Stimulated activated naive CD8-positive, alpha-beta T cell treated with anti-CD3 and anti-CD28 coated beads, Interleukin-15, Interleukin-2, amounts not matched to agents 100 ng/mL and 50 ng/mL, for 24 hours (primary cell): Measurements from ENCODE around the gene HAUS6.
"Not testable (repeated sequence)": the region's sequence is repeated elsewhere in the genome, so short reads cannot be mapped to it uniquely, and the experiment has no call there.

Source experiments
- H3K27ac Mint-ChIP-seq: one replicate; pipeline ENCODE4 v1.8.0; 2021; ENCODE audit warnings: mild to moderate bottlenecking, mixed read lengths
- H3K27me3 Mint-ChIP-seq: one replicate; pipeline ENCODE4 v1.8.0; 2021; ENCODE audit warnings: mixed read lengths
- H3K36me3 Mint-ChIP-seq: one replicate; pipeline ENCODE4 v1.8.0; 2021; ENCODE audit warnings: low read depth, mixed read lengths
- H3K4me1 Mint-ChIP-seq: one replicate; pipeline ENCODE4 v1.8.0; 2021; ENCODE audit warnings: low read depth, mixed read lengths
- H3K4me3 Mint-ChIP-seq: one replicate; pipeline ENCODE4 v1.8.0; 2021; ENCODE audit warnings: mild to moderate bottlenecking, mixed read lengths
- H3K9me3 Mint-ChIP-seq: one replicate; pipeline ENCODE4 v1.8.0; 2021; ENCODE audit warnings: mixed read lengths

HAUS6 gene

DNA sequence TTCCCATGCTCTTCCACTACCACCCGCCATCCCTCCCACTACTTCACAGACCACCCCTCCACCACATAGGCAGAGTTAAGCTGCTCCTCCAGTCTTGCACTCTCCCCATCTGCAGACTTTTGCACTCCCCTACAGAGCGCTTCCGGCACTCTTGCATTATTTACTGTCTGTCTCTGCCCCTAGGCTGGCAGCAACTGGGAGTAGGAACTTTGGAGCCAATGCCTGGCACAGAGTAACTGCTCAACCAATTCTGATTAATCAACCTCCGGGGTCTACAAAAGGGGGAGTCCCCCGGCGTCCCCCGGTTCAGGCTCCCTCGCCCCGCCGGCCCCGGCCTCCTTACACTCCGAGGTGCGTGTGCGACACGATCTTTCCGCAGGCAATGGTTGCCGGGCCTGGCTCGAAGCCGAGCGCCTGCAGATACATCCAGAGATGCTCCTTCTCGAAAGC is 498 bp downstream of the HAUS6 start:
- Mint-ChIP-seq H3K4me1 (peaks cover 42% of the 10 kb centered on the region), H3K9me3 (no peaks in the 10 kb centered on the region), H3K27me3 (no peaks in the 10 kb centered on the region), H3K4me3 (peak overlapping the region; percentile 99), H3K27ac (peak overlapping the region; percentile 95), H3K36me3 (peaks cover 28% of the 10 kb centered on the region)

DNA sequence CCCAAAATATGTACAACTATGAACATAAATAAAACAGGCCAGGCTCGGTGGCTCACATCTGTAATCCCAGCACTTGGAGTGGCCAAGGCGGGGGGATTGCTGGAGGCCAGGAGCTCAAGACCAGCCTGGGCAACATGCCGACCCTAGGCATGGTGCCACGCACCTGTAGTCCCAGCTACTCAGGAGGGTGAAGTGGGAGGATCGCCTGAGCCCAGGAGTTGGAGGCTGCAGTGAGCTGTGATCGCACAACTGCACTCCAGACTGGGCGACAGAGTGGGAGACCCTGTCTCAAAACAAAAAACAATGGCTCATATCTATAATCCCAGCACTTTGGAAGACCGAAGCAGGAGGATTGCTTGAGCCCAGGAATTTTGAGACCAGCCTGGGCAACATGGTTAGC is 1.5 kb downstream of the HAUS6 start:
- Mint-ChIP-seq H3K27ac (peak overlapping the region; percentile 41), H3K4me3 (peak overlapping the region; percentile 99), H3K36me3 (peaks cover 28% of the 10 kb centered on the region), H3K9me3 (no peaks in the 10 kb centered on the region), H3K27me3 (no peaks in the 10 kb centered on the region), H3K4me1 (peaks cover 52% of the 10 kb centered on the region)

DNA sequence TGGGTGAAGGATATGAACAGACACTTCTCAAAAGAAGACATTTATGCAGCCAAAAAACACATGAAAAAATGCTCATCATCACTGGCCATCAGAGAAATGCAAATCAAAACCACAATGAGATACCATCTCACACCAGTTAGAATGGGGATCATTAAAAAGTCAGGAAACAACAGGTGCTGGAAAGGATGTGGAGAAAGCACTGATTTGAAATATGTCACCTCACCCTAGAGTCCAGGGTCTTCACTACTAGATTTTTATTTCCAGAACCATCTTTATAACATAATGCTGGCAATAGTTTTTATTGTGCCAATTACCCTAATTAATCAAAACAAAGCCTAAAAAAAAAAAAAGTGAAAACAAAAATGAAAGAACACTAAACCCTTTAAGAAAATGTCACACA is 5.3 kb downstream of the HAUS6 start:
- not testable (repeated sequence) for H3K27ac Mint-ChIP-seq, H3K9me3 Mint-ChIP-seq, H3K27me3 Mint-ChIP-seq
- H3K36me3 Mint-ChIP-seq, result peaks cover 52% of the 10 kb centered on the region
- peaks cover 54% of the 10 kb centered on the region for H3K4me1 Mint-ChIP-seq
- peak overlapping the region; percentile 20 for H3K4me3 Mint-ChIP-seq

DNA sequence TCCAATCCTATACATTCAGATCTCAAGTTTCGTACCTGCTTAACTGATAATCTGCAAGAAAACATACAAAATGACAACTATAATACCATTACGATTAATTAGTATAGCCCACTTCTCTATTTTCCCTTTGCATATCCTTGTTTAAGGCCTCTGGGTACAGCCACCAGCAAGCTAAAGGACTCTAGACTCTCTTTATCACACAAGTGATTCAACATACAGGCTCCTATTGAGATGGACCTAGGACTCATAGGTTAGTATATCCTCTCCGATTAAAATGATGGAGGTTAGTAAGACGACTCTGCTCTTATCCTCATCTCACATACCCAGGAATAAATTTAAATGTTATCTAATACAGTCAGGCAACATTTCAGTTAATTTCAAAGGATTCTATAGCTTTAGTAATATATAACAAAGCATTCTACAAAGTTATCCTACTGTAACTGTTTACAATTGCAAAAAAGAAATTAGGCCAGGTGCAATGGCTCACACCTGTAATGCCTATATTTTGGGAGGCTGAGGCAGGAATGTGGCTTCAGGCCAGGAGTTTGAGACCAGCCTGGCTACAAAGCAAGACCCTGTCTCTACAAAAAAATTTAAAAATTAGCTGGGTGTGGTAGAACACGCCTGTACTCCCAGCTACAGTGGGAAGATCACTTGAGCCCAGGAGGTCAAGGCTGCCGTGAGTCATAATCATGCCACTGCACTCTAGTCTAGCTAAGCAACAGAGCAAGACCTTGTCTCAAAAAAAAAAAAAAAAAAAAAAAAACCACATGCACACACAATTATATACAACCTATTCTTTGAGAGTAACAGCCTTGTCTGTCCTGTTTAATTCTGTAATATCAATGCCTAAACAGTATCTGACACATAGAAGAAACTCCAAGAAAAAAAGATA is 15.4 kb downstream of the HAUS6 start:
- no peak overlapping the region for H3K4me3 Mint-ChIP-seq
- H3K9me3 Mint-ChIP-seq, result no peaks in the 10 kb centered on the region
- H3K27me3 Mint-ChIP-seq, result no peaks in the 10 kb centered on the region
- peaks cover 46% of the 10 kb centered on the region for H3K36me3 Mint-ChIP-seq
- no peaks in the 10 kb centered on the region for H3K4me1 Mint-ChIP-seq
- no peak overlapping the region for H3K27ac Mint-ChIP-seq

DNA sequence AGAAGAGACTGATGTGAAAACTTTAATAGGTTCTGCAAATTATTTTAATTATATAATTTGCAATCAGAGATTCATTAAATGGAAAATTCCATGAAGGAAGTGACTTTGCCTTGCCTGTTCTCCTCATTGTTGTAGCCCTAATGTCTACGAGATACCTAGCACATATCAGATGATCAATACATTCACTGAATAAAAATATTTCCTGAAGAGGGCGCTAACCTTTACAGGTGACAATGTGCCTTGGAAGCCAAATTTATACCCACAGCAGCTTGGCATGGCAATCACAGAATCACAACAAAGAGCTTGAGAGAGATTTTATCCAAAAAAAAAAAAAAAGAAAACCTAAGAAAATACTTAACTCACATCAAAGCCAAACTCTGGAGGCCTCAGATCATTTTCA is 17.4 kb downstream of the HAUS6 start:
- Mint-ChIP-seq H3K27ac (no peak overlapping the region), H3K4me3 (no peak overlapping the region), H3K36me3 (peaks cover 48% of the 10 kb centered on the region), H3K4me1 (no peaks in the 10 kb centered on the region), H3K27me3 (no peaks in the 10 kb centered on the region), H3K9me3 (no peaks in the 10 kb centered on the region)

DNA sequence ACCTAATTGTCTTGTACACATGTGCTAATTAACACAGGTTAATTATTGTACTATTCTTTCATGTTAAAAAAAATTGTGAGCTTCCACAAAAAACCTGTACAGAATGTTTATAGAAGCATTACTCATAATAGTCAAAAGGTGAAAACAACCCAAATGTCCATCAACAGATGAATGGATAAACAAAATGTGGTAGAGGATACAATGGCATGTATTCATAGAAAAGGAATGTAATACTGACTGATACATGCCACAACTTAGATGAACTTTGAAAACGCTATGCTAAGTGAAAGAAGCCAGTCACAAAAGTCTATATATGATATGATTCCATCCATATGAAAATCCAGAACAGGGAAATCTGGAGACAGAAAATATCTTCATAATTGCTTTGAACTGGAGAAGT is 27.9 kb downstream of the HAUS6 start:
- Mint-ChIP-seq H3K4me1 (no peaks in the 10 kb centered on the region), H3K36me3 (peaks cover 70% of the 10 kb centered on the region), H3K4me3 (no peak overlapping the region), H3K9me3 (no peaks in the 10 kb centered on the region), H3K27ac (no peak overlapping the region), H3K27me3 (no peaks in the 10 kb centered on the region)

DNA sequence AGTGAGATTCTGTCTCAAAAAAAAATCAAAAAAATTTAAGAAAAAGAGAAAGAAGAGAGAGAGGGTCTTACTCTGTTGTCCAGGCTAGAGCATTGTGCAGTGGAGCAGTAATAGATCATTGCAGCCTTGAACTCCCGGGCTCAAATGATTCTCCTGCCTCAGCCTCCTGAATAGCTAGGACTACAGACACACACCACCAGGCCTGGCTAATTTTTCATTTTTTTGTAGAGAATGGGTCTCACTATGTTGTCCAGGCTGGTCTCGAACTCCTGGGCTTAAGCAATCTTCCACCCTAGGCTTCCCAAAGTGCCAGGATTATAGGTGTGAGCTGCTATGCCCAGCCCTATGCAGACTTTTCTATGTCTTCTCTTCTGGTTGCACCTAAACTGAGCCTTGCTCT is 28.5 kb downstream of the HAUS6 start:
- Mint-ChIP-seq H3K4me1 (no peaks in the 10 kb centered on the region), H3K4me3 (no peak overlapping the region), H3K36me3 (peaks cover 68% of the 10 kb centered on the region), H3K27me3 (no peaks in the 10 kb centered on the region), H3K9me3 (no peaks in the 10 kb centered on the region), H3K27ac (no peak overlapping the region)

DNA sequence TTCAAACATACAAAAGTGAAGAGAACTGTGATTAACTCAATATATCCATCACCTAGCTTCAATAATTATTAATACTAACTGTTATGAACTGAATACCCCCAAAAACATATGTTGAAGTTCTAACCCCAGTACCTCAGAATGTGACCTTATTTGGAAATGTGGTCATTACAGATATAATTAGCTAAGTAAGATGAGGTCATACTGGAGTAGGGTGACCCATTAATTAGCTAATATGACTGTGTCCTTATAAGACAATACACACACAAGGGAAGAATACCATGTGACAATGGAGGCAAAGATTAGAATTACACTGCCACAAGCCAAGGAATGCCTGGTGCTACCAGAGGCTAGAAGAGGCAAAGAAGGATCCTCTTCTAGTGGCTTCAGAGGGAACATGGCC is 45.7 kb downstream of the HAUS6 start:
- no peak overlapping the region for H3K4me3 Mint-ChIP-seq

DNA sequence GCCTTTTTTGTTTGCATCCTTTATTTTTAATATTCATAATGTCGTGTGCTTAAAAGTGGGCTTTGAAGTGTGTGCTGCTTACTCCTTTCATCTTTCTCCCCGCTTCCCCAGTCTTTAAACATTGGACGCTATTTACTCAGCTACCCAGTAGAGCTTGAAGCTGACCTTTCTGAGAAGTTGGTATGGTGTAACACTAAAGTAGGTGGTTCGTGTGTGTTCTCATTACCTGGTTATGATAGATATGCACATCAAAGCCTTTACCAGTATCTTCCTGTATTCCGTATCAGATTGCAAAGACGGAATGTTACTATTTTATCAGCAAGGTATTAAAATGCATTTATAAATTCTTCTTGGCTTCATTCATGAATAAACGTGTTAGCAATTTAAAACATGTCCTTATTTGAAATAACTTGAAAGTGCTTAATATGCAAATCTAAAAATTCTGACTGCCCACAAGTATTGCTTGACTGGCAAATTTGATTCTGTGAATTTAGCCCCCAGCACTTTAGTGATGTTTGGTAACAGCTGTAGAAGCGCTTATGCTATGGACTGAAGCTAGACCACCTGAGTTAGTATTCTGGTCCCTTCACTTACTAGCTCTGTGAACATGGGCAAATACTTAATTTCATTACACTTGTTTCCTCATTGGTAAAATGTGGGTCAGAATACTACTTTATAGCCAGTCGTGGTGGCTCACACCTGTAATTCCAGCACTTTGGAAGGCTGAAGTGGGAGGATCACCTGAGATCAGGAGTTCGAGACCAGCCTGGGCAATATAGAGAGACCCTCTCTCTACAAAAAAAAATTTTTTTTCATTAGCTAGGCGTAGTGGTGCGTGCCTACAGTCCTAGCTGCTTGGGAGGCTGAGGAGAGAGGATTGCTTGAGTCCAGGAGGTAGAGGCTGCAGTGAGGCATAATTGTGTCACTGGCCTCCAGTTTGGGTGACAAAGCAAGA is 51.8 kb downstream of the HAUS6 start:
- Mint-ChIP-seq H3K4me1 (peaks cover 48% of the 10 kb centered on the region), H3K27me3 (no peaks in the 10 kb centered on the region), H3K9me3 (no peaks in the 10 kb centered on the region), H3K36me3 (peaks cover 44% of the 10 kb centered on the region), H3K4me3 (peak overlapping the region; percentile 98), H3K27ac (peak overlapping the region; percentile 94)

More for the DNA sequence above, 45.7 kb downstream of the HAUS6 start:
- H3K4me1 Mint-ChIP-seq, result peaks cover 5% of the 10 kb centered on the region
- H3K36me3 Mint-ChIP-seq, result peaks cover 82% of the 10 kb centered on the region
- H3K9me3 Mint-ChIP-seq, result no peaks in the 10 kb centered on the region
- no peaks in the 10 kb centered on the region for H3K27me3 Mint-ChIP-seq
- H3K27ac Mint-ChIP-seq, result no peak overlapping the region

DNA sequence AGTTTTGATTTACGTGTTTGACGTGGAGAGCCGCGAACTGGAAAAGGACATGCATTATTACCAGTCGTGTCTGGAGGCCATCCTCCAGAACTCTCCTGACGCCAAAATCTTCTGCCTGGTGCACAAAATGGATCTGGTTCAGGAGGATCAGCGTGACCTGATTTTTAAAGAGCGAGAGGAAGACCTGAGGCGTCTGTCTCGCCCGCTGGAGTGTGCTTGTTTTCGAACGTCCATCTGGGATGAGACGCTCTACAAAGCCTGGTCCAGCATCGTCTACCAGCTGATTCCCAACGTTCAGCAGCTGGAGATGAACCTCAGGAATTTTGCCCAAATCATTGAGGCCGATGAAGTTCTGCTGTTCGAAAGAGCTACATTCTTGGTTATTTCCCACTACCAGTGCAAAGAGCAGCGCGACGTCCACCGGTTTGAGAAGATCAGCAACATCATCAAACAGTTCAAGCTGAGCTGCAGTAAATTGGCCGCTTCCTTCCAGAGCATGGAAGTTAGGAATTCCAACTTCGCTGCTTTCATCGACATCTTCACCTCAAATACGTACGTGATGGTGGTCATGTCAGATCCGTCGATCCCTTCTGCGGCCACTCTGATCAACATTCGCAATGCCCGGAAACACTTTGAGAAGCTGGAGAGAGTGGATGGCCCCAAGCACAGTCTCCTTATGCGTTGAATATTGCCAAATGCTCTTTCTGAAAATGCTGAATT is 52.6 kb downstream of the HAUS6 start:
- Mint-ChIP-seq H3K27ac (peak overlapping the region; percentile 94), H3K4me1 (peaks cover 48% of the 10 kb centered on the region), H3K36me3 (peaks cover 37% of the 10 kb centered on the region), H3K4me3 (peak overlapping the region; percentile 98), H3K27me3 (no peaks in the 10 kb centered on the region), H3K9me3 (no peaks in the 10 kb centered on the region)

DNA sequence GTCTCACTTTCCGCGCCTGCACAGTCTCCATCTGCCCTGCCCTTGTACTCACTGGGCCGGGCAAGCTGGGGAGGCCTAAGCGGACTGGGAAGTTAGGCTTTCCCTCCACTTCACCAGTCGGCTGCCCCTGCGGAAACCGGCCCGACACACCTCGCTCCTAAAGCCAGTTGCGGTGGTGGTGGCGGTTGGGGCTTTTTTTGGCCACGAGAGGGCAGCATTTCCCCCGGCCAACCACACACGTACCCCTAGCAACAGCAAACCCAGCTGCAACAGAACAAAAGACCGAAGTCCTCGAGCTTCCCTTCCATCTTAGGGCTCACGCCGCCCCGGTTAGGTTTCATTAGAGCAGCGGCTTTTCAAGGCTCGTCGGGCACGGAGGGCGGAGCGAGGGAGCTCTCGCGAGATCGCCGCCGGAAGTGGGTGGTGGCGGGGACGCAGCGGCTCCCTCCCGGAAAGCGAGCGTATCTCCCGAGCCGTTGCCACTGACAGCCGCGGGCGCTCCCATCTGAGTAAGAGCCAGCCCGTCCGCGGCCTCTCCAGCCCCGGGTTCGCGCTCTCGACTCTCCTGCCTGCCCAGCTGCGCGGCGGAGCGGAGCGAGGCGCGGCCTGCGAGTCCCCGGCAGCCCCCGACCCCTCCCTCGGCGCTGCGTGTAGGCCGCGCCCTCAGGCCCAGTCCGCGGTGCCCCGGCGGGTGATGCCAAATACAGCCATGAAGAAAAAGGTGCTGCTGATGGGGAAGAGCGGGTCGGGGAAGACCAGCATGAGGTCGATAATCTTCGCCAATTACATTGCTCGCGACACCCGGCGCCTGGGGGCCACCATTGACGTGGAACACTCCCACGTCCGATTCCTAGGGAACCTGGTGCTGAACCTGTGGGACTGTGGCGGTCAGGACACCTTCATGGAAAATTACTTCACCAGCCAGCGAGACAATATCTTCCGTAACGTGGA is 53.5 kb downstream of the HAUS6 start, which contains the start of gene RRAGA:
Gene RRAGA (plus strand): TSS at position 462 of the 951 bp plus-strand sequence. CDS start 233 bp downstream, at position 695.
- H3K27me3 Mint-ChIP-seq, result no peaks in the 10 kb centered on the region
- peak within 1 kb of the TSS; percentile 98 for H3K4me3 Mint-ChIP-seq
- H3K9me3 Mint-ChIP-seq, result no peaks in the 10 kb centered on the region
- H3K36me3 Mint-ChIP-seq, result peaks cover 36% of the 10 kb centered on the region
- H3K27ac Mint-ChIP-seq, result peak within 1 kb of the TSS; percentile 97
- H3K4me1 Mint-ChIP-seq, result peaks cover 48% of the 10 kb centered on the region

DNA sequence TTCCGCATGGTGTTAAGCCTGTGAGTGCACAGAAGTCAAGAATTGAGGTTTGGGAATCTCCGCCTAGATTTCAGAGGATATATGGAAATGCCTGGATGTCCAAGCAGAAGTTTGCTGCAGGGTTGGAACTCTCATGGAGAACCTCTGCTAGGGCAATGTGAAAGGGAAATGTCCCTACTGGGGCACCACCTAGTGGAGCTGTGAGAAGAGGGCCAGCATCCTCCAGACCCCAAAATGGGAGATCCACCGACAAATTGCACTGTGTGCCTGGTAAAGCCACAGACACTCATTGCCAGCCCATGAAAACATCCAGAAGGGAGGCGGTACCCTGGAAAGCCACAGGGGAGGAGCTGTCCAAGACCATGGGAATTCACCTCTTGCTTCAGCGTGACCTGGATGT is 66.1 kb downstream of the HAUS6 start:
- Mint-ChIP-seq H3K36me3 (no peaks in the 10 kb centered on the region), H3K27ac (no peak overlapping the region), H3K27me3 (no peaks in the 10 kb centered on the region), H3K4me1 (no peaks in the 10 kb centered on the region), H3K4me3 (no peak overlapping the region), H3K9me3 (no peaks in the 10 kb centered on the region)

DNA sequence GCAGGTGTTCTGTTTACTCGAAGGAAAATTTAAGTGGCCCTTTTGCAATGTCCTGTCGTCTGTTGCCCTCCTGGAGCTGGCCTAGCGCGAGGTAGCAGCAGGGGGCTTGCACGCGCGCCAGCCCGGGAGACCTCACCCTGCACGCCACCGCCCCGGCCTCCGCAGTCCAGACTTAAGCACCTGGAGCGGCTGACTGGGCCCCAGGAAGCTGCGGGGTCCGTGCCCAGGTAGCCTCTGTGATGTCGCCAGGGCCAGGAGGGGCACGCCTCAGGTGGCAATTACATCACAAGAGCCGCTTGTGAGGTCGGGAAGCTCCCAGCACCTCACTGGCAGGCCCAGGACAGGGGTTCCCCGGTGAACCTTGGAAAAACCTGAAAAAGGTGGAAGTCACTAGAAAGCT is 69.7 kb downstream of the HAUS6 start, which contains the start of gene SAXO1:
Gene SAXO1 (minus strand): TSS at position 195 of the 400 bp plus-strand sequence. CDS start 301 bp downstream, outside the sequence.
- no peak within 1 kb of the TSS for H3K4me3 Mint-ChIP-seq
- no peaks in the 10 kb centered on the region for H3K36me3 Mint-ChIP-seq
- no peak within 1 kb of the TSS for H3K27ac Mint-ChIP-seq
- no peaks in the 10 kb centered on the region for H3K9me3 Mint-ChIP-seq
- H3K27me3 Mint-ChIP-seq, result no peaks in the 10 kb centered on the region
- H3K4me1 Mint-ChIP-seq, result no peaks in the 10 kb centered on the region
